Calu3 (cell line): ENCODE results near the gene PRR9. TPM values are rescaled to one million over a fixed set of nuclear protein-coding genes. Genes with fewer than 3 reads are reported as not detected.

Experiments used
- Bru-seq: library from RNA; stranded (reverse); fragments of 400-500 nt; gene quantifications from one replicate; lab custom pipeline; 2021; lab: Mats Ljungman, UMichigan
- BruChase-seq, 2 experiments: library from RNA; stranded (reverse); fragments of 400-500 nt; gene quantifications; one replicate each; lab custom pipeline; 2021; lab: Mats Ljungman, UMichigan
- BruUV-seq: library from RNA; stranded (reverse); fragments of 400-500 nt; replicated peaks from 2 replicates; lab custom pipeline; 2021; lab: Mats Ljungman, UMichigan
- CTCF ChIA-PET: fragments of 300-600 bp; sonication (Branson Sonifier 250); formaldehyde crosslinking; loops from one replicate; lab custom pipeline; 2022; ENCODE audit warnings: antibody characterized with exemption; lab: Charles Lee
- DNase-seq: peaks from one replicate; pipeline ENCODE4 v3.0.0; 2022
- H3K27ac Mint-ChIP-seq: one replicate; pipeline ENCODE4 v1.8.0; 2022; ENCODE audit warnings: mixed read lengths; ENCODE audit not compliant: unreplicated experiment
- H3K27me3 Mint-ChIP-seq: one replicate; pipeline ENCODE4 v1.8.0; 2022; ENCODE audit warnings: mixed read lengths; ENCODE audit not compliant: unreplicated experiment
- H3K36me3 Mint-ChIP-seq: one replicate; pipeline ENCODE4 v1.8.0; 2022; ENCODE audit warnings: mild to moderate bottlenecking, moderate library complexity, mixed read lengths; ENCODE audit not compliant: insufficient read depth, unreplicated experiment
- H3K4me1 Mint-ChIP-seq: one replicate; pipeline ENCODE4 v1.8.0; 2022; ENCODE audit warnings: mild to moderate bottlenecking, low read depth, mixed read lengths; ENCODE audit not compliant: unreplicated experiment
- H3K4me3 Mint-ChIP-seq: one replicate; pipeline ENCODE4 v1.8.0; 2022; ENCODE audit warnings: mild to moderate bottlenecking, low read depth, moderate library complexity, mixed read lengths; ENCODE audit not compliant: unreplicated experiment
- H3K9me3 Mint-ChIP-seq: one replicate; pipeline ENCODE4 v1.8.0; 2022; ENCODE audit warnings: low read depth, mixed read lengths; ENCODE audit not compliant: unreplicated experiment
- intact Hi-C: fragments of 100-400 bp; cut with micrococcal nuclease; formaldehyde crosslinking; loops from one replicate; pipeline ENCODE4 v1.10.0; 2022; ENCODE audit not compliant: unreplicated experiment
- long read RNA-seq: library from polyadenylated mRNA; stranded (forward); transcript quantifications from one replicate; pipeline ENCODE4 v2.0.0, GENCODE V29; 2022
- total RNA-seq: library from RNA; stranded (reverse); gene quantifications from 2 replicates; pipeline ENCODE4 v1.2.3, GENCODE V29; 2022
- TF ChIP-seq, protein P1 (sequence below): fragments of 200-600 bp; IDR thresholded peaks from one replicate; pipeline ENCODE4 v1.8.0; 2022; ENCODE audit warnings: antibody characterized with exemption; ENCODE audit not compliant: unreplicated experiment

PRR9 gene
- total RNA-seq: not detected in 2 replicates
- not detected for Bru-seq, nascent RNA
- not detected for BruChase-seq, experiment 1, labeled RNA remaining after a 6-hour chase
- not detected for BruChase-seq, experiment 2, labeled RNA remaining after a 2-hour chase
- long read RNA-seq: 0 reads

DNA sequence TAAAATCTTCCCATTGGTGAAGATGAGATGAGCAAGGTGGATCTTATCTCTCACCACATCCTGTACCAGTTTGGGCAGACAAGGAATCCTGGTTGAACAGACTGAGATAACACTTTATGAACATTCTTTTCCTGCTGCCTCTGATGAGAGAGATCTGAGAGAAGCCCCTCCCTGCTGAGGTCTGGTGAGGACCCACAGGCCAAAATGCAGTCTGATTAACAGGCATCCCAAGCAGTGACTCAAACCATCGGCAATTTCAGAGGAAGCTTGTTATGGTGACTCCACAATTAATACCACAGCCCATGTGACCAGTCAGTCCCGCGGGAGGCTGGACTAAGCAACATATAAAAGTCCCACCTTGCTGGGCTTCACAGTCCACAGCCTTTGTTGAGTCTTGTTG is at the start of gene PRR9:
Gene PRR9 (plus strand): TSS at position 373 of the 400 bp plus-strand sequence. CDS start 561 bp downstream, outside the sequence.
- H3K36me3 Mint-ChIP-seq: no peaks in the 10 kb centered on the region
- H3K4me3 Mint-ChIP-seq: no peak within 1 kb of the TSS
- no peaks in the 10 kb centered on the region for H3K4me1 Mint-ChIP-seq
- DNase-seq: no peak
- intact Hi-C loops: no loop called here
- no peaks in the 10 kb centered on the region for H3K9me3 Mint-ChIP-seq
- no TSS peak for BruUV-seq
- no peak within 1 kb of the TSS for H3K27ac Mint-ChIP-seq
- CTCF ChIA-PET: no interaction called here
- H3K27me3 Mint-ChIP-seq: peaks cover 92% of the 10 kb centered on the region
- TF ChIP-seq, protein P1, sequence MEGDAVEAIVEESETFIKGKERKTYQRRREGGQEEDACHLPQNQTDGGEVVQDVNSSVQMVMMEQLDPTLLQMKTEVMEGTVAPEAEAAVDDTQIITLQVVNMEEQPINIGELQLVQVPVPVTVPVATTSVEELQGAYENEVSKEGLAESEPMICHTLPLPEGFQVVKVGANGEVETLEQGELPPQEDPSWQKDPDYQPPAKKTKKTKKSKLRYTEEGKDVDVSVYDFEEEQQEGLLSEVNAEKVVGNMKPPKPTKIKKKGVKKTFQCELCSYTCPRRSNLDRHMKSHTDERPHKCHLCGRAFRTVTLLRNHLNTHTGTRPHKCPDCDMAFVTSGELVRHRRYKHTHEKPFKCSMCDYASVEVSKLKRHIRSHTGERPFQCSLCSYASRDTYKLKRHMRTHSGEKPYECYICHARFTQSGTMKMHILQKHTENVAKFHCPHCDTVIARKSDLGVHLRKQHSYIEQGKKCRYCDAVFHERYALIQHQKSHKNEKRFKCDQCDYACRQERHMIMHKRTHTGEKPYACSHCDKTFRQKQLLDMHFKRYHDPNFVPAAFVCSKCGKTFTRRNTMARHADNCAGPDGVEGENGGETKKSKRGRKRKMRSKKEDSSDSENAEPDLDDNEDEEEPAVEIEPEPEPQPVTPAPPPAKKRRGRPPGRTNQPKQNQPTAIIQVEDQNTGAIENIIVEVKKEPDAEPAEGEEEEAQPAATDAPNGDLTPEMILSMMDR: no peak

DNA sequence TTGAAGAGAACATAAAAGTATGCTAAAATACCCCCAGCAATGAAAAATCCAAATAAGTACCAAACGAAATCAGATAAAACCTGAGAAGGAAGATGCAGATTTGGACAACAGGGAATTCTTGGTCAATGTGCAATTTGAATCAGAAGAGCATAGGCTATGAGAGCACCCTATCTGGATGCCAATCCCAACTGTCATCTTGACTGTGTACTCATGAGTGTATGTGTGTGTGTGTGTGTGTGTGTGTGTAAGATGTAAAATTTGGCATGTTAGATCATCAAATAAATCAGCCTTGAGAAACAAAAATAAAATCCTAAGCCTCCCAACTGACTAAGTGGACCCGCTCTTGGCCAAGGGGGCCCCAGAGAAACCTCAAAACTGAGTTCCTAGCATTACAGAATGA is 48.7 kb upstream of the PRR9 start:
- BruUV-seq: no TSS peak
- no peaks in the 10 kb centered on the region for H3K4me1 Mint-ChIP-seq

GRCh38 chr1:153174624-153175023 is 42.8 kb upstream of the PRR9 start:
- Mint-ChIP-seq H3K9me3 (no peaks in the 10 kb centered on the region), H3K36me3 (no peaks in the 10 kb centered on the region), H3K4me1 (no peaks in the 10 kb centered on the region), H3K27ac (no peak overlapping the region), H3K27me3 (peaks cover 23% of the 10 kb centered on the region), H3K4me3 (no peak overlapping the region)
- no peak for DNase-seq
- CTCF ChIA-PET: no interaction called here
- TF ChIP-seq, protein P1: no peak
- BruUV-seq: no TSS peak
- intact Hi-C loops: no loop called here

More for the DNA sequence above, 48.7 kb upstream of the PRR9 start:
- Mint-ChIP-seq H3K4me3 (no peak overlapping the region), H3K36me3 (no peaks in the 10 kb centered on the region), H3K9me3 (no peaks in the 10 kb centered on the region), H3K27ac (no peak overlapping the region), H3K27me3 (peaks cover 72% of the 10 kb centered on the region)
- no peak for DNase-seq
- TF ChIP-seq, protein P1: no peak
- CTCF ChIA-PET: no interaction called here
- intact Hi-C loops: no loop called here

GRCh38 chr1:153178922-153179321 is 38.5 kb upstream of the PRR9 start:
- CTCF ChIA-PET: no interaction called here
- H3K9me3 Mint-ChIP-seq: no peaks in the 10 kb centered on the region

More at GRCh38 chr1:153178922-153179321, 38.5 kb upstream of the PRR9 start:
- TF ChIP-seq, protein P1: no peak
- intact Hi-C loops: no loop called here
- no peak overlapping the region for H3K4me3 Mint-ChIP-seq
- H3K27me3 Mint-ChIP-seq: no peaks in the 10 kb centered on the region
- no peaks in the 10 kb centered on the region for H3K36me3 Mint-ChIP-seq
- no peak overlapping the region for H3K27ac Mint-ChIP-seq
- no peak for DNase-seq
- no peaks in the 10 kb centered on the region for H3K4me1 Mint-ChIP-seq
- BruUV-seq: no TSS peak
